Spleen (tissue), 11 donors: ENCODE measurements around the gene NTRK1. TPM values are rescaled to one million over a fixed set of nuclear protein-coding genes. Genes with fewer than 3 reads are reported as not detected.

Source experiments
- DNase-seq: peaks from one replicate; pipeline ENCODE4 v3.0.0-alpha.2; 2020
- H3K27ac ChIP-seq, 8 donors: fragments of 200-600 bp; sonication (generic) in 7 of 8; 1 replicate in 4 of 8; 2 replicates in 4 of 8; pipeline versions ENCODE4 v1.5.0 to v1.8.0; 2016 to 2021; ENCODE audit warnings: inconsistent platforms in 4 of 8, mild to moderate bottlenecking in 4 of 8, moderate library complexity in 1 of 8
- H3K27me3 ChIP-seq, 7 donors: fragments of 200-600 bp; sonication (generic) in 6 of 7; replicated peaks in 1 of 7; 1 replicate in 4 of 7; 2 replicates in 3 of 7; pipeline versions ENCODE4 v1.5.0 to v1.8.0; 2016 to 2021; ENCODE audit warnings: inconsistent platforms in 3 of 7, mild to moderate bottlenecking in 1 of 7
- H3K36me3 ChIP-seq, 6 donors: fragments of 200-600 bp; sonication (generic) in 5 of 6; 1 replicate in 4 of 6; 2 replicates in 2 of 6; pipeline versions ENCODE4 v1.5.0 to v1.8.0; 2016 to 2021; ENCODE audit warnings: inconsistent platforms in 2 of 6
- H3K4me1 ChIP-seq, 6 donors: fragments of 200-600 bp; sonication (generic) in 5 of 6; 1 replicate in 3 of 6; 2 replicates in 3 of 6; pipeline versions ENCODE4 v1.5.0 to v1.8.0; 2016 to 2021; ENCODE audit warnings: inconsistent platforms in 3 of 6
- H3K4me3 ChIP-seq, 8 donors: fragments of 200-600 bp; sonication (generic) in 7 of 8; 1 replicate in 4 of 8; 2 replicates in 4 of 8; pipeline versions ENCODE4 v1.5.0 to v1.8.0; 2016 to 2021; ENCODE audit warnings: inconsistent platforms in 4 of 8, mild to moderate bottlenecking in 4 of 8, moderate library complexity in 2 of 8
- H3K9me3 ChIP-seq, 8 donors: fragments of 200-600 bp; sonication (generic) in 7 of 8; 1 replicate in 4 of 8; 2 replicates in 4 of 8; pipeline versions ENCODE4 v1.5.0 to v1.8.0; 2016 to 2021; ENCODE audit warnings: inconsistent platforms in 4 of 8
- CTCF ChIP-seq, 11 experiments: fragments of 200-600 bp in 7 of 11; fragments of 450-650 bp in 4 of 11; sonication (generic) in 4 of 11; IDR thresholded peaks in 8 of 11; conservative IDR thresholded peaks in 3 of 11; 1 replicate in 7 of 11; 2 replicates in 4 of 11; pipeline versions ENCODE4 v1.4.0 to v1.8.0; 2016 to 2021; ENCODE audit warnings: antibody characterized with exemption in 11 of 11, inconsistent platforms in 4 of 11, mild to moderate bottlenecking in 1 of 11
- POLR2A ChIP-seq, 3 donors: fragments of 450-650 bp; IDR thresholded peaks; one replicate each; pipeline ENCODE4 v1.5.1; 2017; ENCODE audit warnings: antibody characterized with exemption in 3 of 3, mild to moderate bottlenecking in 1 of 3
- POLR2AphosphoS5 ChIP-seq, 3 donors: sonication (generic); formaldehyde crosslinking; IDR thresholded peaks; one replicate each; pipeline ENCODE4 v1.5.1; 2017; ENCODE audit warnings: antibody characterized with exemption in 3 of 3
- WGBS, 5 donors: extraction: QIAGEN DNeasy Blood & Tissue Kit in 3 of 5; methylation state at CpG; one replicate each; pipeline versions ENCODE4 v1.1.5 to v1.1.7; 2013 to 2018; 5-methylcytosine and 5-hydroxymethylcytosine counted together
- intact Hi-C: fragments of 100-400 bp; cut with DNase I; formaldehyde crosslinking; loops from one replicate; pipeline ENCODE4 v1.15.0; 2023; ENCODE audit warnings: low total_unique reads
- polyA plus RNA-seq, 3 donors: library from polyadenylated mRNA; stranded (reverse); fragments of 200-250 nt; gene quantifications; one replicate each; pipeline ENCODE4 v1.2.1, GENCODE V29; 2013
- total RNA-seq, 7 donors: library from RNA; depleted of rRNA in 3 of 7; stranded (reverse); fragments of >200 nt in 3 of 7; fragmentation: NEBNext Ultra II Directional in 4 of 7; extraction: Animal tissue kit (Norgen Biotek cat#: 25700) in 4 of 7; gene quantifications; one replicate each; pipeline versions ENCODE4 v1.1.0 to v1.2.1, GENCODE V29; 2016 to 2021
- donor health status: healthy with polysubstance abuse.
- donor health status: DM: no; HTN: no; CAD: no; lungs with moderate emphysema.
- donor health status: DM: no; HTN: no; CAD: no.
- donor health status: Bipolar disorder and iron deficiency.
- donor health status: healthy.
- donor health status: DM: no; HTN: no; CAD: no.
- donor health status: DM: yes; HTN: yes; CAD: no.

The NTRK1 gene
- total and polyA plus RNA-seq, 10 donors: 0.09 to 1.4 (median 0.24) TPM; not detected in 4

- Histone ChIP-seq H3K4me3 (peak overlapping the region in 1 of 8 donors; percentile 39), H3K27me3 (peaks cover 3 to 94% (median 39%) of the 10 kb centered on the region in 7 donors), H3K27ac (no peak overlapping the region), H3K4me1 (peaks cover 0 to 30% (median 16%) of the 10 kb centered on the region in 6 donors), H3K36me3 (no peaks in the 10 kb centered on the region), H3K9me3 (no peaks in the 10 kb centered on the region)
- intact Hi-C loops: no loop called here
- DNase-seq: no peak
- 64 to 75% (median 71%) methylated on average over 6 to 7 of the region's 7 CpGs for WGBS, 5 donors
- TF ChIP-seq POLR2A (IDR thresholded peaks at IDR 0.05): no peak
Observed at GRCh38 chr1:156847591-156848460, 12.8 kb upstream of the NTRK1 start.

DNA sequence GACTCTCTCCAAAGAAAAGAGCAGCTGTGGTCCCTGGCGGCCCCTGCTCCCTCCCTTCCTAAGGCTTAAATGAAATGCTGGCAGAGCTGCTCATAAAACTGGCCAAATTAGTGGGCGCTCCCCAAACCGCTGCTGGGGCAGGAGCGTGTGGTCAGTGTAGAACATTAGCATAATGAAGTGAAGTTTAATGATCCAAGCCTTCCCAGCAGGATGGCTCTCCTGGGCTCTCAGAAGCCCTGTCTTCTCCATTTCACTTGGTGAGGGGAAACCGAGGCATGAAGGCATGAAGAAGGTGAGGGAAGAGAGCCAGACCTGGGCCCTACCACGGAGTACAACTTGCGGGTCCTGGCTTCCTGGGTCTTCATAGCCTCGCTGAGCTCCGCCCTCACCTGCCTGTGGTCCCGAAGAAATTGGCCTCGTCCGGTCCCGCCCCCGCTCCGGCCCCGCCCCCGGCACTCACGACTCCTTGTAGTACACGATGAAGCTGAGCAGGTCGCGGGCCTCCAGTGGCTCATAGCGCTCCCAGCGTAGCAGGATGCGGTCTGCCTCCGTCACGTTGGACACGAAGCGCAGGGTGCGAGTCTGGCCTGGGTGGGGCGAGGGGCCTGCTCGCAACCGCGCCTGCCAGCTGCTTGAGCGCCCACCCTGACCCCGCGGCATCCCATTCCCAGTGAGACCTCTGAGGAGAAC lies 12.1 kb upstream of the NTRK1 start:
- no peak overlapping the region for H3K27ac ChIP-seq
- intact Hi-C loops: no loop called here
- peaks cover 3 to 90% (median 39%) of the 10 kb centered on the region in 7 donors for H3K27me3 ChIP-seq
- H3K9me3 ChIP-seq: no peaks in the 10 kb centered on the region
- H3K4me1 ChIP-seq: peaks cover 0 to 30% (median 16%) of the 10 kb centered on the region in 6 donors
- WGBS, 5 donors: 11 to 26% (median 13%) methylated on average over 10 to 36 of the region's 36 CpGs
- peak overlapping the region in 1 of 8 donors; percentile 39 for H3K4me3 ChIP-seq
- H3K36me3 ChIP-seq: no peaks in the 10 kb centered on the region
- DNase-seq: peak; percentile 86
- TF ChIP-seq POLR2A (IDR thresholded peaks at IDR 0.05) (no peak), CTCF (IDR thresholded peaks at IDR 0.05 in 8 of 11, conservative IDR thresholded peaks at IDR 0.05 in 3 of 11) (no peak), POLR2AphosphoS5 (IDR thresholded peaks at IDR 0.05) (peak in 2 of 3 donors; percentile 34 to 58)

DNA sequence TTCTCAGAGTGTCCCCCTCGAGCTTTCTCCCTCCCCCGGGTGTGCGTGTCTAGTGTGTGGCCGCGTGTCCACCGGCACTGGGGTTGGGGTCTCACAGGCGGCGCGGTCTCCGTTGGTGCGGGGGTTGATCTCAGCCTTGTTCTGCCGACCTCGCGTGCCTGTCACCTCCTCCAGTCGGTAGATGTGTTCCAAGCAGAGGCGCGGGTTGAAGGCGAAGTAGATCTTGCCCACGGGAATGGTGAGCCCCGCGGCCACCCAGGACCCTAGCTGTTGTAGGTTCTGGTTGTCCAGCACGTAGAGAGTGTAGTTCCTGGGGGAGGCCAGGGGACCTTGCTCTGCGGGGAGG lies 11.5 kb upstream of the NTRK1 start:
- Histone ChIP-seq H3K4me1 (peaks cover 0 to 30% (median 16%) of the 10 kb centered on the region in 6 donors), H3K4me3 (peak overlapping the region in 1 of 8 donors; percentile 39), H3K27me3 (peaks cover 3 to 88% (median 33%) of the 10 kb centered on the region in 7 donors), H3K36me3 (no peaks in the 10 kb centered on the region), H3K9me3 (no peaks in the 10 kb centered on the region), H3K27ac (no peak overlapping the region)
- DNase-seq: no peak
- 28 to 37% (median 33%) methylated on average over 20 to 23 of the region's 23 CpGs for WGBS, 5 donors
- no peak for TF ChIP-seq CTCF (IDR thresholded peaks at IDR 0.05 in 8 of 11, conservative IDR thresholded peaks at IDR 0.05 in 3 of 11)
- TF ChIP-seq POLR2A (IDR thresholded peaks at IDR 0.05): no peak
- TF ChIP-seq POLR2AphosphoS5 (IDR thresholded peaks at IDR 0.05): no peak
- intact Hi-C loops: no loop called here

- Histone ChIP-seq H3K4me1 (peaks cover 0 to 14% (median 8%) of the 10 kb centered on the region in 6 donors), H3K4me3 (no peak overlapping the region), H3K9me3 (no peaks in the 10 kb centered on the region), H3K27me3 (peaks cover 0 to 65% (median 12%) of the 10 kb centered on the region in 7 donors), H3K36me3 (no peaks in the 10 kb centered on the region), H3K27ac (no peak overlapping the region)
- 82 to 84% (median 83%) methylated on average over 13 to 17 of the region's 17 CpGs for WGBS, 5 donors
- intact Hi-C loops: loop anchor here (10.0 kb wide), 1 partner anchor 47 kb away; no protein-coding TSS in a partner anchor
- DNase-seq: no peak
- TF ChIP-seq POLR2A (IDR thresholded peaks at IDR 0.05): no peak
- no peak for TF ChIP-seq POLR2AphosphoS5 (IDR thresholded peaks at IDR 0.05)
- no peak for TF ChIP-seq CTCF (IDR thresholded peaks at IDR 0.05 in 8 of 11, conservative IDR thresholded peaks at IDR 0.05 in 3 of 11)
Observed at GRCh38 chr1:156851779-156852417, 8.8 kb upstream of the NTRK1 start.
